ENCODE results near the gene CBFA2T2. TPM values are rescaled to one million over a fixed set of nuclear protein-coding genes. Genes with fewer than 3 reads are reported as not detected.

The CBFA2T2 gene
- total and polyA plus RNA-seq, 2 donors from 2014 or later, result 5.5 to 17.3 TPM

DNA sequence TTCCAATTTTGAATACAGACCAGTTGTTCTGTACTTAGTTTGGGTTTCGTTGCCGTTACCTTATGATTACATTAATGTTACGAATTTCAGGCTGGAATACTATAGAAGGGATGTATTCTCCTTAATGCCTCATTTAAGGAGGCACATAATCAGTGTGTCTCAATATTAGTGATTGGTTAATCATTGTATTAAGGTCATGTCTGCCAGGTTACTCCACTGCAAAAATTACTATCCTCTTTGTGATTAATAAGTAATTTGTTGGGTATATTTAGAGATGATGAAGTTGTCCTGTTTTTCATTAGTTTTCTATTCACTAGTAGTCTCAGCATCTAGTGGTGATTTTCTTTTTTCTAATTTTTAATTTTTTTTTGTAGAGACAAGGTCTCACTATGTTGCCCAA is 66.3 kb downstream of the CBFA2T2 start:
- intact Hi-C loops (cut with DNase I), result no loop called here
- H3K9ac ChIP-seq (ENCODE audit: low read length in 3 of 3), result no peak overlapping the region
- FAIRE-seq, result no peak
- H3K36me3 ChIP-seq (ENCODE audit: control insufficient read depth in 2 of 3, insufficient read depth in 3 of 3, low read length in 3 of 3), result no peaks in the 10 kb centered on the region
- no peaks in the 10 kb centered on the region for H3K27me3 ChIP-seq (ENCODE audit: control insufficient read depth, insufficient read depth, low read length)
- TF ChIP-seq, protein P1, sequence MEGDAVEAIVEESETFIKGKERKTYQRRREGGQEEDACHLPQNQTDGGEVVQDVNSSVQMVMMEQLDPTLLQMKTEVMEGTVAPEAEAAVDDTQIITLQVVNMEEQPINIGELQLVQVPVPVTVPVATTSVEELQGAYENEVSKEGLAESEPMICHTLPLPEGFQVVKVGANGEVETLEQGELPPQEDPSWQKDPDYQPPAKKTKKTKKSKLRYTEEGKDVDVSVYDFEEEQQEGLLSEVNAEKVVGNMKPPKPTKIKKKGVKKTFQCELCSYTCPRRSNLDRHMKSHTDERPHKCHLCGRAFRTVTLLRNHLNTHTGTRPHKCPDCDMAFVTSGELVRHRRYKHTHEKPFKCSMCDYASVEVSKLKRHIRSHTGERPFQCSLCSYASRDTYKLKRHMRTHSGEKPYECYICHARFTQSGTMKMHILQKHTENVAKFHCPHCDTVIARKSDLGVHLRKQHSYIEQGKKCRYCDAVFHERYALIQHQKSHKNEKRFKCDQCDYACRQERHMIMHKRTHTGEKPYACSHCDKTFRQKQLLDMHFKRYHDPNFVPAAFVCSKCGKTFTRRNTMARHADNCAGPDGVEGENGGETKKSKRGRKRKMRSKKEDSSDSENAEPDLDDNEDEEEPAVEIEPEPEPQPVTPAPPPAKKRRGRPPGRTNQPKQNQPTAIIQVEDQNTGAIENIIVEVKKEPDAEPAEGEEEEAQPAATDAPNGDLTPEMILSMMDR (IDR thresholded peaks at IDR 0.05; ENCODE audit: borderline replicate concordance, extremely low read depth, insufficient read depth), result no peak
- no peak overlapping the region for H3K4me3 ChIP-seq (ENCODE audit: low read length in 3 of 3)
- H3K27ac ChIP-seq (ENCODE audit: low read depth in 2 of 2, low read length in 2 of 2), result no peak overlapping the region
- H3K9me3 ChIP-seq (ENCODE audit: control insufficient read depth in 2 of 3, insufficient read depth in 1 of 3, low read length in 3 of 3), result no peaks in the 10 kb centered on the region
- DNase-seq, result no peak
- peaks cover 0 to 5% (median 4%) of the 10 kb centered on the region in 3 donors for H3K4me1 ChIP-seq (ENCODE audit: control insufficient read depth in 2 of 3, insufficient read depth in 2 of 3, low read depth in 1 of 3, low read length in 3 of 3)

DNA sequence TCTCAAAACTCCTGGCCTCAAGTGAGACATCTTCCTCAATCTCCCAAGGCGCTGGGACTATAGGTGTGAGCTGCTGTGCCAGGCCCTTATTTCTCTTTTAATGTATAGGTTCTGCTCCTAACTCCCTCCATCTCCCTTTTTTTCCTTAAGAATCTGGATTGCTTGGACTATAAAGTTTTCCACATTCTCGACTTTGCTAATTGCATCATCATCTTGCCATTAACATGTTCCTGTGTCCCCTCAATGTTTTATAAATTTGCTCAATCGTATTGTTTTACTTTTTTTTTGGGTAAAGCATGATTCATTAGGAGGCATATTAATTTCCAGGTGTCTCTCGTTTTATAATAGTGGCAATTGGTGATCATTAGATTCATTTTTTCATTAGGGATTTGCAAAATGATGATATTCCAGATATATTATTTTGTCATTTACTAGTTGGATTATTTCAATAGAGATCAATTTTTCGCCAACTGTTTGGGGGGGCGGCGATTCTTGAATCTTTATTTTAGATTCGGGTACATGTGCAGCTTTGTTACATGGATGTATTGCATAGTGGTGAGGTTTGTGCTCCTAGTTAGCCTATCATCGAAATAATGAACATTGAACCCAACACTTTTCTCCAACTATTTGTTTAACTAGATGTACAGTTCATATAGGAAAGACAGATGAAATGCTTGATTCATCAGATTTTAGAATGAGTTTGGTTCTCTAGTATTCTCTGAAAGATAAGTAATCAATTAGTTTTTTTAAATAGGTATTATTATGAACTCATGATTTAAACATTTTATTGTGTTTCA is 68.7 kb downstream of the CBFA2T2 start:
- H3K4me3 ChIP-seq (ENCODE audit: low read length in 3 of 3), result no peak overlapping the region
- TF ChIP-seq, protein P1 (IDR thresholded peaks at IDR 0.05; ENCODE audit: borderline replicate concordance, extremely low read depth, insufficient read depth), result no peak
- H3K27me3 ChIP-seq (ENCODE audit: control insufficient read depth, insufficient read depth, low read length), result no peaks in the 10 kb centered on the region
- intact Hi-C loops (cut with DNase I), result no loop called here
- H3K9ac ChIP-seq (ENCODE audit: low read length in 3 of 3), result no peak overlapping the region
- H3K9me3 ChIP-seq (ENCODE audit: control insufficient read depth in 2 of 3, insufficient read depth in 1 of 3, low read length in 3 of 3), result no peaks in the 10 kb centered on the region
- no peaks in the 10 kb centered on the region for H3K36me3 ChIP-seq (ENCODE audit: control insufficient read depth in 2 of 3, insufficient read depth in 3 of 3, low read length in 3 of 3)
- no peak overlapping the region for H3K27ac ChIP-seq (ENCODE audit: low read depth in 2 of 2, low read length in 2 of 2)
- DNase-seq (no peak), FAIRE-seq (no peak)
- H3K4me1 ChIP-seq (ENCODE audit: control insufficient read depth in 2 of 3, insufficient read depth in 2 of 3, low read depth in 1 of 3, low read length in 3 of 3), result peaks cover 2 to 13% (median 5%) of the 10 kb centered on the region in 3 donors

DNA sequence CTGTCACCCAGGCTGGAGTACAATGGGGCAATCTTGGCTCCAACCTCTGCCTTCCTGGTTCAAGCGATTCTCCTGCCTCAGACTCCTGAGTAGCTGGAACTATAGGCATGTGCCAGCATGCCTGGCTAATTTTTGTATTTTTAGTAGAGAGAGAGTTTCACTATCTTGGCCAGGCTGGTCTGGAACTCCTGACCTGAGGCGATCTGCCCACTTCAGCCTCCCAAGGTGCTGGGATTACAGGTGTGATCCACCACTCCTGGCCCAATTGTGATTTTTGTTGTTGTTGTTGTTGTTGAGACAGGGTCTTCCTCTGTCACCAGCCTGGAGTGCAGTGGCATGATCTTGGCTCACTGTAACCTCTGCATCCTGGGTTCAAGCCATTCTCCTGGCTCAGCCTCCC is 69.3 kb downstream of the CBFA2T2 start:
- H3K36me3 ChIP-seq (ENCODE audit: control insufficient read depth in 2 of 3, insufficient read depth in 3 of 3, low read length in 3 of 3), result no peaks in the 10 kb centered on the region
- intact Hi-C loops (cut with DNase I), result no loop called here
- no peaks in the 10 kb centered on the region for H3K9me3 ChIP-seq (ENCODE audit: control insufficient read depth in 2 of 3, insufficient read depth in 1 of 3, low read length in 3 of 3)
- TF ChIP-seq, protein P1 (IDR thresholded peaks at IDR 0.05; ENCODE audit: borderline replicate concordance, extremely low read depth, insufficient read depth), result no peak
- H3K4me3 ChIP-seq (ENCODE audit: low read length in 3 of 3), result no peak overlapping the region
- no peaks in the 10 kb centered on the region for H3K27me3 ChIP-seq (ENCODE audit: control insufficient read depth, insufficient read depth, low read length)
- DNase-seq, result no peak
- no peak overlapping the region for H3K27ac ChIP-seq (ENCODE audit: low read depth in 2 of 2, low read length in 2 of 2)
- H3K4me1 ChIP-seq (ENCODE audit: control insufficient read depth in 2 of 3, insufficient read depth in 2 of 3, low read depth in 1 of 3, low read length in 3 of 3), result peaks cover 2 to 13% (median 4%) of the 10 kb centered on the region in 3 donors
- H3K9ac ChIP-seq (ENCODE audit: low read length in 3 of 3), result no peak overlapping the region
- FAIRE-seq, result no peak

Measured in kidney (tissue), 14 donors.